Stimulated activated CD8-positive, alpha-beta memory T cell treated with anti-CD3 and anti-CD28 coated beads, Interleukin-15, amount 100 ng/mL, for 4 hours (primary cell): ENCODE results near the gene TBC1D13.
"Not testable (repeated sequence)": the region's sequence is repeated elsewhere in the genome, so short reads cannot be mapped to it uniquely, and the experiment has no call there.

Experiments used
- DNase-seq, 2 donors: peaks; one replicate each; pipeline ENCODE4 v3.0.0-alpha.2; 2020; ENCODE audit warnings: low read depth in 2 of 2

Gene TBC1D13

DNA sequence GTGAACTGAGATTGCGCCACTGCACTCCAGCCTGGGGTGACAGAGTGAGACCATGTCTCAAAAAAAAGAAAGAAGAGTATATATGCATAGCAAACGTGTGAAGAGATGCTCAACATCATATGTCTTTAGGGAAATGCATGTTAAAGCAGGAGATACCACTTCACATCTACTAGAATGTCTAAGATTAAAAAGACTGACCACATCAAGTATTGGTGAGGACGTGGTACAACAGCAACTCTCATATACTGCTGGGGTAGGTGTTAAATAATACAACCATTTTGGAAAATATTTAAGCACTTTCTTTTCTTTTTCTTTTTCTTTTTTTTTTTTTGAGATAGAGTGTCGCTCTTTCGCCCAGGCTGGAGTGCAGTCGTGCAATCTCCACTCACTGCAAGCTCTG lies 1.6 kb upstream of the TBC1D13 start:
- DNase-seq, result no peak

DNA sequence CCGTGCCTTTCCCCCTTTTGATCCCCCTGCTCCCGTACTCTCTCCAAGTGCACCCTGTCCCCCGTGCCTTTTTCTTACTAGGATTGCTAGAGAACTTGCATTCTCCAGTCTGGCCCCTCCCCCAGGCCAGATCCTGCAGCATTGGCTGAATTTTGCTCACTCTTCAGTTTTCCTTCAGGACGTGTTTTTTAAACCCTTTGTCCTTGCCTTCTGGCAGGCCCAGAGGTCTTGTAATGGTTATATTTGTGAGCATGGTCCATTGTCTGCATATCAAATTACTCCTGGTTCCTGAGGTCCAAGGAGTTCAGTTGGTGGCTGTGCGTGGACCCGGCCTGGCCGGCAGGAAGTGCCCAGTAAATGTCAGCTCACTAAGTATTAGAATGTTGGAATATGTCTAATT lies 606 bp downstream of the TBC1D13 start:
- DNase-seq, result no peak

DNA sequence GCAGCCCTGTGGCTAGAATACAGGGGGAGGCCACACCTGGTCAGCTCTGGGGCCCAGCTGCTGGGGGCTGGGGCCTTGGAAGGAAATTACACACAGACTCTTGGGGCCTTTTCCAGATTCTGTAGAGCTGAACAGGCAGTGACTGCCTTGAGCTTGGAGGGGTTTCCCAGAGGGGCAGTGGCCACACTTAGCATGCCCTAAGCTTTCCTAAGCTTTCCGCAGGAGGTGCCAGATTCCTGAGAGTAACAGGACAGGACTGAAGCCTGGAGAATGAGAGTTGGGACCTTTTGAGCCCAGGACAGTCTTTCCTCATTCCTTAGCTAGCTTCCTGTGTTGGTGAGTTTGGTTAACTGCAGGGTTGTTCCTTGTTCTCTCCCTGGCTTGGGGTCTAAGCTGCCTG lies 1.4 kb downstream of the TBC1D13 start:
- DNase-seq, result no peak

- DNase-seq, result no peak
Observed at GRCh38 chr9:128790536-128790935, 3.5 kb downstream of the TBC1D13 start.

DNA sequence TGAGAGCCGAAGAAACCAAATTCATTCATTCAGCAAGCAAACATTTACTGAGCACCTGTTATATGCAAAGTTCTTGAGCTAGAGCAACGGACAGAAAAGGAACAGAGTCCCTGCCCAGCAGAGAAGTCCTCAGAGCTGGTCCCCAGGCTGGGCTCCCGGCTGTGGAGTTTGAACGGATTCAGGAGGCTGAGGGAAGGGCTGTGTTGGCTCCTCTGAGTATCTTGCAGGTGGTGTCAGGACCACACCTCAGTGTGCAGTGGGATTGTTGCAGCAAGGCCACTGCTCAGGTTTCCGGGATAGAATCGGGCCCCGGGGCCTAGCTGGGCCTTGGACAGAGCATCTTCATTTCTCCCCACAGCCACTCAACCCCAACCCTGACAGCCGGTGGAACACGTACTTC lies 5.1 kb downstream of the TBC1D13 start:
- no peak for DNase-seq

DNA sequence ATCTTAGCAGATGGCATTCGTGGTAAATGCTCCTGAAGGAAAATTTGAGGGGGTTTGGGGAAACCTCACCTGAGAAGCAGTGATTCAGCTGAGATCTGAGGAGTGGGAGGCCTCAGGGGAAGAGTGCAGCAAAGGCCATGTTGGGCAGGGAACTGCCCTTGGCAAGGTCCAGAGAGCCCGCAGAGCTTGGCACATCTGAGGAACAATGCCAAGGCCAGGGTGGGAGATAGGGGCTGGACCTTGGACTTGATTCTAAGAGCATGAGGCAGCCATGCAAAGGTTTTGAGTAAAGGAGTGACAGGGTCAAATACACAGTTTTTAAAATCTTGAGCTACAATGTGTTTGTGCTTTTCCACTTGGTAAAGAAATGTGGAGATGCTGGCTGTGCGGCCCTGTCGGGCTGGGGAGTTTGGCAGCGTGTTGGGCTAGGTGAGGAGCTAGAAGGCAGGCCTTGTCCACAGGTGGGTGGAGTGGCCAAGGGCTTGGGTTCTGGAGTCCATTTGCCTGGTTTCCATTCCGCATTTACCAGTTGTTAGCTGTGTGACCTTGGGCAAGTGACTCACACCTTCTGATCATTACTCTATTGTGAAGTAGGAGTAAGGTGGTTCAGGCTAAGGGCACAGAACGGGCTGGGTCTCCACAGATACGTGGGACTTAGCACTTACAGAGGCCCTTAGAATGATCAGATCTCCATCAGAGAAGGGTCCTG lies 6.1 kb downstream of the TBC1D13 start:
- DNase-seq, result no peak

GRCh38 chr9:128794961-128795360 lies 7.9 kb downstream of the TBC1D13 start:
- not testable (repeated sequence) for DNase-seq

- DNase-seq, result no peak
Observed at GRCh38 chr9:128798896-128799295, 11.8 kb downstream of the TBC1D13 start.

DNA sequence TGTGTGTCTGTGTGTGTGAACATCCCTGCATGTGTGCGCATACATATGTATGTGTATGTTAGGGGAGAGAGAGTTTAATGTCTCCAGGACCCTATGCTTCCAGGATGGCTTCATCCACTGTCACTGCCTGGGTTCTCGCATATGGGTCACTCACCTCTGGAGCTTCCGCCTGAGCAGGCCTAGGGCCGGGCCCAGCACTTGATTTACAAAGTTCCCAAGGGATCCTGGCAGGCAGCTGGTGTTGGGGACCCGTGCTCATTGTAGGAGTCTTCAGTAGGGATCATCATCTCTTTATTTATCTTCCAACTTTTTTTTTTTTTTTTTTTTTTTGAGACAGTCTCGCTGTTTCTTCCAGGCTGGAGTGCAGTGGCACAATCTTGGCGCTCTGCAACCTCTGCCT lies 13.0 kb downstream of the TBC1D13 start:
- DNase-seq, result no peak

- no peak for DNase-seq
Observed at GRCh38 chr9:128802482-128802881, 15.4 kb downstream of the TBC1D13 start.

DNA sequence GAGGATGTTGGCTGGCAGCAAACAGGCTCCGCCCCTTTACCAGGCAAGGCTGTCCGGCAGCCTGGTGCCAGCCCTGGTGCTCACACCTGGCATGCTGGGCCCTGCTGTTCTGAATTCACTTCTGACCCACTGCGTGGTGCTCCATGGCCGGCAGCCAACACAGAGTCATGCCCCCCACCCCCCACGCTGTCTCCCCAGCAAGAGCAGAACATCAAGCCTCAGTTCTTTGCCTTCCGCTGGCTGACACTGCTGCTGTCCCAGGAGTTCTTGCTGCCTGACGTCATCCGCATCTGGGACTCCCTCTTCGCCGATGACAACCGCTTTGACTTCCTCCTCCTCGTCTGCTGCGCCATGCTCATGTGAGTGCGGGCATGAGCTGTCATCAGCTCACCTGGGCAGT lies 18.6 kb downstream of the TBC1D13 start:
- DNase-seq, result no peak

GRCh38 chr9:128807827-128808226 lies 20.8 kb downstream of the TBC1D13 start:
- DNase-seq, result no peak

DNA sequence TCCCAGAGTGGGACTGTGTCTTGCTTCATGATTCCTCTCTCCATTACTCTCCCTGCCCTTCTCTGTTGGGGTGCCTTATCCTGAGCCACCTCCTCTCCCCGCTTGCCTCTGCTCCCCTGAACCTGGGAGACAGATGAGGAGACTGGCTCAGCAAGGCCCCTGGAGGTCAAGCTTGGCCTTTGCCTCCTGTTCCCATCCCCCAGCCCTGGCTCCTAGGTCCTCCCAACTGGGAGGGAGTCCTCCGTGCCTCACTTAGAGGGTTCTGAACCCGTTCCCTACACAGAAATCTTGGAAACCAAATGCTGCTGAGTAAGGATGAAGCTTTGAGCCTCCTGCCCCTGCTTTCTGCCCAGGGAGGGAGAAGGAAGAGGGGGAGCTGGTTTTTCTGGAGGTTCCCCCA lies 21.5 kb downstream of the TBC1D13 start:
- DNase-seq, result no peak

GRCh38 chr9:128809036-128809599 lies 22.1 kb downstream of the TBC1D13 start:
- no peak for DNase-seq

DNA sequence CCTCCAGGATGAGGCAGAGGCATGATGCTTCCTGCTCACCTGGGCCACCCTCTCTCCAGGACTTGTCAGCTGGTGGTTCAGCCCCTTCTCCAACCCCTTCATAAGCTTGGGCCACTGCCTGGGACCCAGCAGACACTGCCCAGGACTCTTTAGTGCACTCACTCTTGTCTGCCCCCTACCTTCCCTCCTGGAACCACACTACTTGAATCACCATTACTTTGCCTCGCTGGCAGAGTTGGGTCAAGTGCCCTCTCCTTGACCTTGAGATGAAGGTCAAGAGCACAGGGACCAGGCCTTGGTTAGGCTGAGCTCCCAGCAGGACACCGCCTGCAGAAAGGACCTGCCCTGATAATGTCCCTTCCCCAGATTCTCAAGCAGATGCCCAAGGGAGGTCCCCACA lies 22.8 kb downstream of the TBC1D13 start:
- DNase-seq, result no peak

GRCh38 chr9:128810873-128811272 lies 23.8 kb downstream of the TBC1D13 start:
- DNase-seq, result no peak

DNA sequence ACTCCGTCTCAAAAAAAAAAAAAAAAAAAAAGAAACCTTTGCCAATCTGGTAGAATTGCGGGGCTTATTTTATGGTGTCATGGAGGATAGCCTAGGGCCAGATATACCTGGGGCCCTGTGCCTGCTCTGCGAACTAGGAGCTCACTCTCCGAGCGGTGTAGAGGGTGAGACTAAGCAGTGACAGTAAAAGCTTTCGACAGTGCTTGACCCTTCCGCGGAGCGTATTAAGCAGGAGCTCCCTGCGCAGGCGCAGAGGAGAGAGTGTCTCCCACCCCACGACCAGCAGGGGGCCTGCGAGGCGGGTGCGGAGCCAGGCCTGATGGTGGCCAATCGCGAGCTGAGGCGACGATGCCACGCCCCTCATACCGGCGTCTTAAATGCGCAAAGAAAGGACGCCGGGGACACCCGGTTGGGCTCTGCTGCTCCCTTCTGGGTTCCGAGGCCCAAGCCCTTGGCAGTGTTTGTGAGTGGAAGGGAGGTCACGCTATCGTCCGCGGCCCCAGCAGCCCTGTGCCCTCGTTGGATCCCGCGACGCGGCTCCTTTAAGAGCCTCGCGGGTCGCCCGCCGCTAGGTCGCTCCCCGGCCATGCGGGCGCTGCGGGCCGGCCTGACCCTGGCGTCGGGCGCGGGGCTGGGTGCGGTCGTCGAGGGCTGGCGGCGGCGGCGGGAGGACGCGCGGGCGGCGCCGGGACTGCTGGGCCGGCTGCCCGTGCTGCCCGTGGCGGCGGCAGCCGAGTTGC lies 31.2 kb downstream of the TBC1D13 start, which contains the start of gene ENDOG:
Gene ENDOG (plus strand): TSS at position 402 of the 740 bp plus-strand sequence. CDS start 185 bp downstream, at position 587.
- DNase-seq, result peak; percentile 91 to 96

DNA sequence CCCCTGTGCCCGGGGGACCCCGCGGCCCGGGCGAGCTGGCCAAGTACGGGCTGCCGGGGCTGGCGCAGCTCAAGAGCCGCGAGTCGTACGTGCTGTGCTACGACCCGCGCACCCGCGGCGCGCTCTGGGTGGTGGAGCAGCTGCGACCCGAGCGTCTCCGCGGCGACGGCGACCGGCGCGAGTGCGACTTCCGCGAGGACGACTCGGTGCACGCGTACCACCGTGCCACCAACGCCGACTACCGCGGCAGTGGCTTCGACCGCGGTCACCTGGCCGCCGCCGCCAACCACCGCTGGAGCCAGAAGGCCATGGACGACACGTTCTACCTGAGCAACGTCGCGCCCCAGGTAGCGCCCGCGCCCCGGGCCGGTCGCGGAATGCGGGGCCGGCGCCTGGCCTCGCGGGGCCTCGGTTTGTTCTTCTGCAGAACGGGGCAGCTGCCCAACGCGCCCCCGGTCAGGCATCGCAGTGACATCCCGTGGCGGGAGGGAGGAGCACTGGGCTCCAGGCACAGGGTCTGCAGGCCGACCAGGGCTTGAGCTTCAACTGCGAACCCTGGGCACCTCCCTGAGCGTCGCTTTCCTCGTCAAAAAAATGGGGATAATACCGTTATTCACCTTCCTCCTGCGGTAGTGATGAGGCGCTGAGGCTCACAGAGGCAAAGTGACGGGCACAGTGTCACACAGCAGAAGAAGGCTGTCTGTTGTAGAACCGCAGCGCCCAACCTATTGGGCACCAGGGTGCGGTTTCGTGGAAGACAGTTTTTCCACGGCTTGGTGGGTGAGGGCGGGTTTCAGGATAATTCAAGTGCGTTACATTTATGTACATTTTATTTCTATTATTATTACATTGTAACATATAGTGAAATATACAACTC lies 32.0 kb downstream of the TBC1D13 start:
- DNase-seq, result peak in 1 of 2 donors; percentile 31

DNA sequence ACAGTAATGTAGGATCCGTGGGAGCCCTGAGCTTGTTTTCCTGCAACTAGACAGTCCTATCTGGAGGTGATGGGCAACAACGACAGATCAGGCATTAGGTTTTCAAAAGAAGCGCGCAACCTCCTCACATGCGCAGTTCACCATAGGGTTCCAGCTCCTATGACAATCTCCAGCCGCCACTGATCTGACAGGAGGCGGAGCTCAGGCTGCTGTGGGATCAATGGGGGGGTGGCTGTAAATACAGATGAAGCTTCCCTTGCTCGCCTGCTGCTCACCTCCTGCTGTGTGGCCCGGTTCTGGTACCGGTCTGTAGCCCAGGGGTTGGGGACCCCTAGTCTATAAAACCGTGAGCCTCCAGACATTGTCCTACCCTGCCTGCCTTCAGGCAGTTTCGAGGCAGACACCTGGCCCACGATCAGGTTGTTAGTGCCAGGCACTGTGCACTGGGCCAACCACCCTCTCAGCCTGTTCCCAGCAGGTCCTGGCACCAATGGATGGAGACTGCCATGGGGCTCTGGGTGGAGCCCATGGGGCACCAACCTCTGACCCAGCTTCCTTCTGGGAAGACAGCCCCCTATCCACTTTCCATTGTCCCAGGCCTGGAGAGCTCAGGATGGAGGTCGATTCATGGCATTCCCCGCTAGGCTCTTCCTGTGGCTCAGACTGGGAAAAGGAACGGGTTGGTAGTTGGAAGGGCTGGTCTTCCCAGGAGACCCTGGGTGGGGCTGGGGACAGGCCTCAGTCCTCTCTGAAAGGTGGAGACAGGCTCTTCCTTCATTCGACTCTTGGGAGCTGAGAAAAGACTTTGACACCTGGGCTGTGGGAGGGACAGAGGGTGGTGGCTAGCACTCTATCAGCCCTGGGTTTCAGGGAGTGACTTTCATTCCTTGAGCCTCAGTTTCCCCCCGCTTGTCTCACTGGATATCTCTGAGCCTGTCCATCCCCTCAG lies 32.9 kb downstream of the TBC1D13 start:
- no peak for DNase-seq

DNA sequence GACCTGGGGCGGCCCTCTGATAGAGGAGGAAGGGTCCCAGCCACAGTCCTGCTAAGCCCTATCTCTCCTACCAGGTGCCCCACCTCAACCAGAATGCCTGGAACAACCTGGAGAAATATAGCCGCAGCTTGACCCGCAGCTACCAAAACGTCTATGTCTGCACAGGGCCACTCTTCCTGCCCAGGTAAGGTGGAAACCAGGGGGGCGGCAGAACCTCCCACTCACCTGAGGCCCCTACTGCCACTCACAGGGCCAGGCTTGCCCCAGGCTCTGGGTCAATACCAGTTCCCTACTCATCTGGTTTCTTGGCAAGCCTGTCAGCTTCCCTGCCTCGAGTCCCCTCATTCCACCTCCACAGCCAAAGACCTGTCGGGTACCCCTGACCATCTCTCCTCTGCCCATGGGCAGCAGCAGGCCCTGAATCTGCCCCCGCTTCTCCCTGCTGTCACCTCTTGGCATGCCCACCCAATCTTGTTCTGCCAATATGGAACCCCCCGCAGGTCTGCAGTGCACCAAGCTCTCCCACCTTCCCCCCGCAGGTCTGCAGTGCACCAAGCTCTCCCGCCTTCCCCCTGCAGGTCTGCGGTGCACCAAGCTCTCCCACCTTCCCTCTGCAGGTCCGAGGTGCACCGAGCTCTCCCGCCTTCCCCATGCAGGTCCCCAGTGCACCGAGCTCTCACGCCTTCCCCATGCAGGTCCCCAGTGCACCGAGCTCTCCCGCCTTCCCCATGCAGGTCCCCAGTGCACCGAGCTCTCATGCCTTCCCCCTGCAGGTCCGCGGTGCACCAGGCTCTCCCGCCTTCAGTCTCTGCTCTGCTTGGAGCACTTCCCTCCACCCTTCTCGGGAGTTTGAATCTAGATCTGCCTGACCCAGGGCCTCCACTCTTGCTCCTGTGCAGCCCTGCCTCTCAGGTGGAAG lies 33.9 kb downstream of the TBC1D13 start:
- no peak for DNase-seq
